HPDE6-E6E7 (cell line): Measurements from ENCODE around the gene TSC22D1.
"Not testable (repeated sequence)": the region's sequence is repeated elsewhere in the genome, so short reads cannot be mapped to it uniquely, and the experiment has no call there.

ENCODE experiments used
- DNase-seq: peaks from one replicate; pipeline ENCODE4 v3.0.0; 2011; ENCODE audit warnings: missing footprints; ENCODE audit errors: extremely low spot score

TSC22D1 gene

GRCh38 chr13:44506251-44506650, 69.9 kb downstream of the TSC22D1 start:
- no peak for DNase-seq

GRCh38 chr13:44504116-44504515, 72.0 kb downstream of the TSC22D1 start:
- DNase-seq = no peak

- no peak for DNase-seq
These were observed 77.2 kb downstream of the TSC22D1 start for GRCh38 chr13:44498969-44499368.

GRCh38 chr13:44498502-44498901, 77.6 kb downstream of the TSC22D1 start:
- no peak for DNase-seq

GRCh38 chr13:44497801-44498200, 78.3 kb downstream of the TSC22D1 start:
- no peak for DNase-seq

GRCh38 chr13:44493213-44493812, 82.8 kb downstream of the TSC22D1 start:
- DNase-seq = no peak

GRCh38 chr13:44489751-44490150, 86.4 kb downstream of the TSC22D1 start:
- DNase-seq = no peak

- DNase-seq = no peak
These were observed 88.1 kb downstream of the TSC22D1 start for GRCh38 chr13:44487989-44488388.

- DNase-seq = no peak
These were observed 91.5 kb downstream of the TSC22D1 start for GRCh38 chr13:44484562-44485138.

- no peak for DNase-seq
These were observed 101.8 kb downstream of the TSC22D1 start for GRCh38 chr13:44474122-44474910.

GRCh38 chr13:44471686-44472085, 104.4 kb downstream of the TSC22D1 start:
- no peak for DNase-seq

GRCh38 chr13:44470638-44471562, 105.2 kb downstream of the TSC22D1 start:
- DNase-seq = no peak

- no peak for DNase-seq
These were observed 107.3 kb downstream of the TSC22D1 start for GRCh38 chr13:44468874-44469273.

- DNase-seq = no peak
These were observed 110.8 kb downstream of the TSC22D1 start for GRCh38 chr13:44465318-44465717.

GRCh38 chr13:44464471-44464870, 111.7 kb downstream of the TSC22D1 start:
- no peak for DNase-seq

- no peak for DNase-seq
These were observed 112.4 kb downstream of the TSC22D1 start for GRCh38 chr13:44463759-44464158.

- DNase-seq = no peak
These were observed 116.5 kb downstream of the TSC22D1 start for GRCh38 chr13:44459674-44460073.

- no peak for DNase-seq
These were observed 117.7 kb downstream of the TSC22D1 start for GRCh38 chr13:44458313-44458975.

- not testable (repeated sequence) for DNase-seq
These were observed 119.9 kb downstream of the TSC22D1 start for GRCh38 chr13:44456212-44456611.

GRCh38 chr13:44455769-44456168, 120.4 kb downstream of the TSC22D1 start:
- DNase-seq = no peak

- no peak for DNase-seq
These were observed 122.2 kb downstream of the TSC22D1 start for GRCh38 chr13:44453881-44454280.
